Ishikawa (cell line): ENCODE measurements around the gene UBA1.

Experiments
- CEBPB ChIP-seq: IDR thresholded peaks from 2 replicates; pipeline ENCODE4 v1.6.1; 2012
- CREB1 ChIP-seq: IDR thresholded peaks from 2 replicates; pipeline ENCODE4 v1.6.1; 2012; ENCODE audit warnings: low read depth
- EGR1 ChIP-seq: IDR thresholded peaks from 2 replicates; pipeline ENCODE4 v1.6.1; 2012
- EP300 ChIP-seq: IDR thresholded peaks from 2 replicates; pipeline ENCODE4 v1.6.1; 2012; ENCODE audit warnings: borderline replicate concordance
- FOXM1 ChIP-seq: IDR thresholded peaks from 2 replicates; pipeline ENCODE4 v1.6.1; 2012; ENCODE audit warnings: low read depth, borderline replicate concordance
- NFIC ChIP-seq: IDR thresholded peaks from 2 replicates; pipeline ENCODE4 v1.6.1; 2012
- RAD21 ChIP-seq: IDR thresholded peaks from 2 replicates; pipeline ENCODE4 v1.6.1; 2012; ENCODE audit warnings: low read depth
- REST ChIP-seq: IDR thresholded peaks from 2 replicates; pipeline ENCODE4 v1.6.1; 2012; ENCODE audit warnings: low read depth, mild to moderate bottlenecking
- TAF1 ChIP-seq: IDR thresholded peaks from 2 replicates; pipeline ENCODE4 v1.6.1; 2012; ENCODE audit warnings: low read depth, mild to moderate bottlenecking
- TCF12 ChIP-seq: IDR thresholded peaks from 2 replicates; pipeline ENCODE4 v1.6.1; 2012; ENCODE audit warnings: low read depth
- TEAD4 ChIP-seq: IDR thresholded peaks from 2 replicates; pipeline ENCODE4 v1.6.1; 2012
- USF1 ChIP-seq: IDR thresholded peaks from 2 replicates; pipeline ENCODE4 v1.6.1; 2012
- YY1 ChIP-seq: IDR thresholded peaks from 2 replicates; pipeline ENCODE4 v1.6.1; 2012; ENCODE audit warnings: low read depth
- ZBTB7A ChIP-seq: IDR thresholded peaks from 2 replicates; pipeline ENCODE4 v1.6.1; 2012; ENCODE audit warnings: low read depth
- TF ChIP-seq, protein P1 (sequence below): IDR thresholded peaks from 2 replicates; pipeline ENCODE4 v1.6.1; 2012

Gene UBA1

DNA sequence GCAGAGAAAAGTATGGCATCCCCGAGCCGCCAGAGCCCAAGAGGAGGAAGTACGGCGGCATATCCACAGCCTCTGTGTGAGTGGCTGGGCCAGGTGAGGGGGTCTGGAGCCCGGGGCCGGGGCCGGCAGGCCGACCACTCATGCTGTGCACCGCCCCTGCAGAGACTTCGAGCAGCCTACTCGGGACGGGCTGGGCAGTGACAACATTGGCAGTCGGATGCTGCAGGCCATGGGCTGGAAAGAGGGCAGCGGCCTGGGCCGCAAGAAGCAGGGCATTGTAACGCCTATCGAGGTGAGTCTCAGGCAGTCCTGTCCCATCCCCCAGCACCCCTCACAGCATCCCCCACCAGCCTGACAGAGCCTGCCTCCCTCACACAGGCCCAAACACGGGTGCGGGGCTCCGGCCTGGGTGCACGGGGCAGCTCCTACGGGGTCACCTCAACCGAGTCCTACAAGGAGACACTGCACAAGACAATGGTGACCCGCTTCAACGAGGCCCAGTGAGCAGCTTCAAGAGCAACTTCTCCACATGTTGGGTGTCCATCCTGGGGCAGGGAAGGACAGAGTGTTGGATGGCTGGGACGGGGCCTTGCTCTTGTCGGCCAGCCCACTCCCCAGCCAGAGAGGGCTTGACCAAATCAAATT is 7.4 kb upstream of the UBA1 start:
- TF ChIP-seq REST (no peak), YY1 (no peak), TCF12 (no peak), ZBTB7A (no peak), TAF1 (no peak), NFIC (no peak), FOXM1 (no peak), EP300 (no peak), CEBPB (no peak), EGR1 (no peak), RAD21 (no peak), USF1 (no peak)
- TF ChIP-seq, protein P1, sequence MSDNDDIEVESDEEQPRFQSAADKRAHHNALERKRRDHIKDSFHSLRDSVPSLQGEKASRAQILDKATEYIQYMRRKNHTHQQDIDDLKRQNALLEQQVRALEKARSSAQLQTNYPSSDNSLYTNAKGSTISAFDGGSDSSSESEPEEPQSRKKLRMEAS = no peak

DNA sequence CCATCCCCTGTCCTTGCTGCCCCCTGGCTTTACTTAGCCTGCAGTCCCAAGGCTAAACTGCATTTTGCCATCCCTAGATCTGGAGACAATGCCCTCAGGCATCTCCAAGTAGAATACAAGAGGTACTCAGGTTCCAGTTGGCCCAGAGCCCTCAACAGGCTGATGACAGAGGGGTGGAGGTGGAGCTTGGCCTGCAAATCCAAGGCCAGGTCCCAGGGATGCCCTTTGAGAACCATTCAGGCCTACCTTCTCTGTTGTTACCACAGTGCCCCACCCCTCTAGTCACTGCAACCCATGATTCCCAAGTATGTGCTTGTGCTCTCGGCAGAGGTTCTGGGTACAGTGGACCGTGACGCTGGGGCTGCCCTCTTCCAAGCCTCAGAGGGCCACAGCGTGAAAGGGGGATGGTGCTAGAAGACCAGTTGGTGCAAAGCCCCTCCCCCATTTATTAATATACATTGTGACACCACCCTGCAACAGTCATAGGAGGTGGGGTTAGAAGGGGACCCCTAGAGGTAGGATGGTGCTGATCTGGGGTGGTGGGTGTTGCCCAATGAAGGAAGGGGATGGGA is 6.4 kb upstream of the UBA1 start:
- TF ChIP-seq CEBPB (no peak), NFIC (peak; percentile 10; the same call in 1 of the 2 replicates)

- TF ChIP-seq NFIC (no peak), TEAD4 (no peak), FOXM1 (no peak), TAF1 (no peak)
Observed at GRCh38 chrX:47189906-47190305, 3.7 kb upstream of the UBA1 start.

DNA sequence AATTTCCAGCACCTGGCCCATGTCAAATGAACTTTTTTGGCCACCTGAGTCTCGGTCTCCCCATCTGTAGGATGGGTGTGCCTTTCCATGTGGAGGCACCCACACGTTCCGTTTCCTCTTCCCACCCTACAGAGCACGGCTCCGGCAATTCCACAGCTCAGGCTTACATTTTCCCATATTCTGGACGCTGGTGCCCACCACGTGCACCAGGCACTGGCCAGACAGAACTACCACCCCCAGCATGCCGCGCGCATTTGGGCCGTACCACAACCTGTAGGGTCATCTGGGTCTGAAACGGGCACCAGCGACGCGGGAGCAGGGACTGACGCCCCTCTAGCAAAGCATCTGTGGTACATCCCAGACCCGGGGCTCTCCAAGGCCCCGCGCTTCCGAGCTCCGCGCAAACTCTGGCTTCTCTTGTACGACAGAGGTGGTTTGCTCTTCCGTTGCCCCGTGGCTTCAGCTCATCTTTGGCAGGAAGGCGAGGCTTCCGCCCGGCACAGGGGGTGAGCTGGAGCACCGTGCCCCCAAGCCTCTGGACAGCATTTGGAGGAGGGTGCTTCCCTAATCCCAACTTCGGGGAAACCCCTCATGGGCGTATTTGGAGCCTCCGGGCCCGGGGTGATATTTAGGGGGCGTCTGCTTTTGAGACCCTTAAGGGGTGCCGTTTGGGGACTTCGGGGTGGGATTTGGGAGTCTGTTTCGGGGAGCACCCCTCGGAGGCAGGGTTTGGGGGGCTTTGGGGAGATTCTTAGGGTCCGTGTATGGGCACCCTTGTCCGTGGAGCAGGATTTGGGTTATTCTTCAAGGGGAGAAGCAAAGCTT is 3.0 kb upstream of the UBA1 start:
- TF ChIP-seq CEBPB = no peak
- TF ChIP-seq, protein P1 = peak; percentile 96
- TF ChIP-seq TAF1 = no peak
- TF ChIP-seq EP300 = peak; percentile 46; the same call in 1 of the 2 replicates
- no peak for TF ChIP-seq ZBTB7A
- TF ChIP-seq REST = no peak
- TF ChIP-seq FOXM1 = no peak
- 0 out of 2 replicates have a peak, but pooled peaks have one; percentile 30 for TF ChIP-seq TCF12
- no peak for TF ChIP-seq EGR1
- TF ChIP-seq NFIC = no peak
- peak; percentile 46; the same call in 1 of the 2 replicates for TF ChIP-seq YY1
- TF ChIP-seq RAD21 = no peak
- peak; percentile 77 for TF ChIP-seq USF1
- no peak for TF ChIP-seq TEAD4
- TF ChIP-seq CREB1 = no peak

GRCh38 chrX:47191331-47191730 is 2.3 kb upstream of the UBA1 start:
- TF ChIP-seq TEAD4 (no peak), TCF12 (no peak)

- TF ChIP-seq TEAD4 = no peak
- TF ChIP-seq RAD21 = no peak
- TF ChIP-seq EP300 = no peak
- TF ChIP-seq USF1 = no peak
- no peak for TF ChIP-seq CEBPB
- no peak for TF ChIP-seq REST
- TF ChIP-seq, protein P1 = no peak
- TF ChIP-seq ZBTB7A = no peak
- no peak for TF ChIP-seq CREB1
- no peak for TF ChIP-seq YY1
- no peak for TF ChIP-seq TCF12
- TF ChIP-seq FOXM1 = no peak
- no peak for TF ChIP-seq EGR1
- TF ChIP-seq TAF1 = no peak
- TF ChIP-seq NFIC = no peak
Observed at GRCh38 chrX:47191806-47192401, 1.7 kb upstream of the UBA1 start.
